CD4-positive, alpha-beta T cell (primary cell): ENCODE measurements around the gene SLC2A2. TPM values are rescaled to one million over a fixed set of nuclear protein-coding genes. Genes with fewer than 3 reads are reported as not detected.

Experiments
- ATAC-seq: fragments of 200-7000 bp; cut with Tn5 transposase; one replicate; pipeline ENCODE4 v1.10.0; 2022; ENCODE audit warnings: mild to moderate bottlenecking; ENCODE audit not compliant: poor library complexity
- CTCF ChIA-PET: fragments of 350-600 bp; sonication (Branson Sonifier 250); formaldehyde crosslinking; loops from one replicate; lab custom pipeline; 2021; ENCODE audit warnings: antibody characterized with exemption, inconsistent platforms; lab: Charles Lee
- POLR2A ChIA-PET: fragments of 350-600 bp; sonication (Branson Sonifier 250); formaldehyde crosslinking; loops from one replicate; lab custom pipeline; 2021; ENCODE audit warnings: antibody characterized with exemption, inconsistent platforms; lab: Charles Lee
- DNase-seq, 14 experiments: peaks; one replicate each; pipeline ENCODE4 v3.0.0-alpha.2; 2013 to 2020; ENCODE audit warnings: mixed read lengths in 2 of 14
- H3K27ac ChIP-seq, 2 donors: one replicate each; pipeline versions ENCODE4 v1.5.1 to v1.7.0; 2013; ENCODE audit warnings: low read length in 2 of 2, low read depth in 1 of 2, mild to moderate bottlenecking in 1 of 2
- H3K27me3 ChIP-seq, 2 experiments: 1 replicate in 1 of 2; 2 replicates in 1 of 2; pipeline versions ENCODE4 v1.6.1 to v1.7.0; 2013; ENCODE audit warnings: low read length in 2 of 2, control low read depth in 1 of 2, mild to moderate bottlenecking in 1 of 2, moderate library complexity in 1 of 2; ENCODE audit not compliant: insufficient read depth in 2 of 2, control insufficient read depth in 1 of 2
- H3K36me3 ChIP-seq: one replicate; pipeline ENCODE4 v1.6.1; 2013; ENCODE audit warnings: low read length, control low read depth; ENCODE audit not compliant: insufficient read depth
- H3K4me1 ChIP-seq: one replicate; pipeline ENCODE4 v1.6.1; 2013; ENCODE audit warnings: low read length, control low read depth; ENCODE audit not compliant: insufficient read depth
- H3K4me3 ChIP-seq: one replicate; pipeline ENCODE4 v1.5.1; 2013; ENCODE audit warnings: mild to moderate bottlenecking, low read length, moderate library complexity
- H3K9me3 ChIP-seq, 2 experiments: 1 replicate in 1 of 2; 2 replicates in 1 of 2; pipeline versions ENCODE4 v1.6.1 to v1.7.0; 2013; ENCODE audit warnings: low read length in 2 of 2, mild to moderate bottlenecking in 2 of 2, control low read depth in 1 of 2, moderate library complexity in 1 of 2; ENCODE audit not compliant: control insufficient read depth in 1 of 2, insufficient read depth in 1 of 2
- H3K27ac Mint-ChIP-seq: one replicate; pipeline ENCODE4 v1.8.0; 2020; ENCODE audit warnings: mixed read lengths
- H3K27me3 Mint-ChIP-seq: one replicate; pipeline ENCODE4 v1.8.0; 2021; ENCODE audit warnings: mixed read lengths
- H3K36me3 Mint-ChIP-seq: one replicate; pipeline ENCODE4 v1.8.0; 2021; ENCODE audit warnings: low read depth, mixed read lengths
- H3K4me1 Mint-ChIP-seq: one replicate; pipeline ENCODE4 v1.8.0; 2021; ENCODE audit warnings: low read depth, mixed read lengths
- H3K4me3 Mint-ChIP-seq: one replicate; pipeline ENCODE4 v1.8.0; 2020; ENCODE audit warnings: mild to moderate bottlenecking, mixed read lengths
- H3K9me3 Mint-ChIP-seq: one replicate; pipeline ENCODE4 v1.8.0; 2020; ENCODE audit warnings: mixed read lengths
- CTCF ChIP-seq: fragments of 200-600 bp; IDR thresholded peaks from one replicate; pipeline ENCODE4 v1.8.0; 2022; ENCODE audit warnings: antibody characterized with exemption, mild to moderate bottlenecking
- intact Hi-C, 2 experiments: fragments of 100-400 bp; cut with DNase I in 1 of 2; cut with micrococcal nuclease in 1 of 2; formaldehyde crosslinking; loops; one replicate each; pipeline versions ENCODE4 v1.15.1 to v1.9.0; 2023 to 2025; cut with DNase I, micrococcal nuclease
- total RNA-seq, 174 experiments: library from RNA in 2 of 174; stranded (reverse) in 2 of 174; gene quantifications; one replicate each; pipeline ENCODE4 v1.2.3 and lab custom pipeline; 2021 to 2026

The SLC2A2 gene
- total RNA-seq, 2 experiments from 2014 or later = not detected

- H3K27ac ChIP-seq = no peak overlapping the region
- Mint-ChIP-seq H3K4me1 (no peaks in the 10 kb centered on the region), H3K4me3 (no peak overlapping the region), H3K27ac (no peak overlapping the region), H3K9me3 (no peaks in the 10 kb centered on the region), H3K27me3 (peaks cover 36% of the 10 kb centered on the region), H3K36me3 (no peaks in the 10 kb centered on the region)
- H3K4me1 ChIP-seq = no peaks in the 10 kb centered on the region
- ATAC-seq (no peak), DNase-seq (no peak)
- intact Hi-C loops = no loop called here
- POLR2A ChIA-PET = no interaction called here
- CTCF ChIA-PET = no interaction called here
- no peaks in the 10 kb centered on the region for H3K36me3 ChIP-seq
- H3K27me3 ChIP-seq = peaks cover 0 to 5% of the 10 kb centered on the region in 2 experiments
- H3K9me3 ChIP-seq = no peaks in the 10 kb centered on the region
- H3K4me3 ChIP-seq = no peak overlapping the region
- no peak for TF ChIP-seq CTCF
Observed at GRCh38 chr3:170980399-170980798, 46.1 kb downstream of the SLC2A2 start.

GRCh38 chr3:170977949-170978745, 48.4 kb downstream of the SLC2A2 start:
- Histone ChIP-seq H3K4me3 (no peak overlapping the region), H3K27me3 (peaks cover 0 to 3% of the 10 kb centered on the region in 2 experiments), H3K27ac (no peak overlapping the region), H3K9me3 (no peaks in the 10 kb centered on the region), H3K36me3 (no peaks in the 10 kb centered on the region), H3K4me1 (no peaks in the 10 kb centered on the region)
- Mint-ChIP-seq H3K27ac (no peak overlapping the region), H3K36me3 (no peaks in the 10 kb centered on the region), H3K9me3 (no peaks in the 10 kb centered on the region), H3K27me3 (peaks cover 27% of the 10 kb centered on the region), H3K4me3 (no peak overlapping the region), H3K4me1 (no peaks in the 10 kb centered on the region)
- ChIA-PET CTCF (no interaction called here), POLR2A (no interaction called here)
- intact Hi-C loops = no loop called here
- DNase-seq (no peak), ATAC-seq (no peak)
- no peak for TF ChIP-seq CTCF

- CTCF ChIA-PET = interaction anchor here (1.0 kb wide), 1 partner anchor 11 kb away, joined by 3 read pairs; no protein-coding TSS in a partner anchor
- no peak for ATAC-seq
- Mint-ChIP-seq H3K27ac (no peak overlapping the region), H3K4me1 (no peaks in the 10 kb centered on the region), H3K36me3 (no peaks in the 10 kb centered on the region), H3K4me3 (no peak overlapping the region), H3K9me3 (no peaks in the 10 kb centered on the region), H3K27me3 (peaks cover 35% of the 10 kb centered on the region)
- no peak overlapping the region for H3K4me3 ChIP-seq
- H3K9me3 ChIP-seq = no peaks in the 10 kb centered on the region
- no peak for DNase-seq
- TF ChIP-seq CTCF = no peak
- intact Hi-C loops = no loop called here
- no peaks in the 10 kb centered on the region for H3K36me3 ChIP-seq
- no peak overlapping the region for H3K27ac ChIP-seq
- POLR2A ChIA-PET = no interaction called here
- peaks cover 0 to 3% of the 10 kb centered on the region in 2 experiments for H3K27me3 ChIP-seq
- H3K4me1 ChIP-seq = no peaks in the 10 kb centered on the region
Observed at GRCh38 chr3:170976190-170976519, 50.4 kb downstream of the SLC2A2 start.
